Liver (tissue), 9 donors: Measurements from ENCODE around the gene SALL1. TPM values are rescaled to one million over a fixed set of nuclear protein-coding genes. Genes with fewer than 3 reads are reported as not detected.

Experiments
- DNase-seq: peaks from one replicate; pipeline ENCODE4 v3.0.0-alpha.2; 2017; ENCODE audit warnings: low spot score
- H3K27ac ChIP-seq, 2 donors: one replicate each; pipeline ENCODE4 v1.7.0; 2013; ENCODE audit warnings: inconsistent platforms in 2 of 2, low read length in 2 of 2, control low read depth in 1 of 2, low read depth in 1 of 2, mild to moderate bottlenecking in 1 of 2
- H3K27me3 ChIP-seq, 4 donors: one replicate each; pipeline versions ENCODE4 v1.6.1 to v1.7.0; 2013; ENCODE audit warnings: low read length in 3 of 4, inconsistent platforms in 1 of 4, mild to moderate bottlenecking in 1 of 4, moderate library complexity in 1 of 4; ENCODE audit not compliant: control insufficient read depth in 4 of 4, insufficient read depth in 4 of 4
- H3K36me3 ChIP-seq, 4 donors: one replicate each; pipeline versions ENCODE4 v1.6.1 to v1.7.0; 2013; ENCODE audit warnings: low read length in 3 of 4, mild to moderate bottlenecking in 3 of 4, low read depth in 1 of 4, moderate library complexity in 1 of 4; ENCODE audit not compliant: control insufficient read depth in 4 of 4, insufficient read depth in 3 of 4
- H3K4me1 ChIP-seq, 4 donors: one replicate each; pipeline versions ENCODE4 v1.6.1 to v1.7.0; 2013; ENCODE audit warnings: low read length in 3 of 4, mild to moderate bottlenecking in 3 of 4, moderate library complexity in 1 of 4; ENCODE audit not compliant: control insufficient read depth in 4 of 4, insufficient read depth in 4 of 4
- H3K4me3 ChIP-seq, 3 donors: one replicate each; pipeline versions ENCODE4 v1.6.1 to v1.7.0; 2013; ENCODE audit warnings: low read length in 3 of 3, control low read depth in 1 of 3, low read depth in 1 of 3, mild to moderate bottlenecking in 1 of 3
- H3K9ac ChIP-seq, 2 donors: one replicate each; pipeline ENCODE4 v1.7.0; 2013; ENCODE audit warnings: low read length in 2 of 2, mild to moderate bottlenecking in 2 of 2, moderate library complexity in 2 of 2, control low read depth in 1 of 2, low read depth in 1 of 2
- H3K9me3 ChIP-seq, 4 donors: one replicate each; pipeline versions ENCODE4 v1.6.1 to v1.7.0; 2013; ENCODE audit warnings: low read length in 3 of 4; ENCODE audit not compliant: control insufficient read depth in 4 of 4
- ATF3 ChIP-seq: IDR thresholded peaks from 2 replicates; pipeline ENCODE4 v1.6.1; 2016; ENCODE audit warnings: antibody characterized with exemption
- CTCF ChIP-seq: fragments of 150-350 bp; IDR thresholded peaks from 2 replicates; pipeline ENCODE4 v1.5.1; 2017; ENCODE audit warnings: improper control_type of control experiment, low read depth, low read length; ENCODE audit not compliant: missing input control
- EGR1 ChIP-seq, 2 donors: IDR thresholded peaks; 2 replicates each; pipeline ENCODE4 v1.6.1; 2016 to 2018; ENCODE audit warnings: antibody characterized with exemption in 2 of 2, low read depth in 2 of 2
- FOXA1 ChIP-seq: IDR thresholded peaks from 2 replicates; pipeline ENCODE4 v1.6.1; 2016; ENCODE audit warnings: antibody characterized with exemption
- FOXA2 ChIP-seq: IDR thresholded peaks from 2 replicates; pipeline ENCODE4 v1.6.1; 2016; ENCODE audit warnings: antibody characterized with exemption
- HNF4A ChIP-seq, 2 donors: conservative IDR thresholded peaks; 2 replicates each; pipeline ENCODE4 v1.6.1; 2016; ENCODE audit warnings: antibody characterized with exemption in 2 of 2, mild to moderate bottlenecking in 2 of 2
- HNF4G ChIP-seq: IDR thresholded peaks from 2 replicates; pipeline ENCODE4 v1.6.1; 2016; ENCODE audit warnings: antibody characterized with exemption
- JUND ChIP-seq, 2 donors: IDR thresholded peaks; 2 replicates each; pipeline ENCODE4 v1.6.1; 2016; ENCODE audit warnings: antibody characterized with exemption in 2 of 2
- NR2F2 ChIP-seq: IDR thresholded peaks from 2 replicates; pipeline ENCODE4 v1.6.1; 2016; ENCODE audit warnings: antibody characterized with exemption
- RAD21 ChIP-seq, 2 donors: IDR thresholded peaks; 2 replicates each; pipeline ENCODE4 v1.6.1; 2016; ENCODE audit warnings: antibody characterized with exemption in 2 of 2, mild to moderate bottlenecking in 2 of 2
- RXRA ChIP-seq, 2 donors: IDR thresholded peaks; 2 replicates each; pipeline ENCODE4 v1.6.1; 2017 to 2018; ENCODE audit warnings: antibody characterized with exemption in 2 of 2, mild to moderate bottlenecking in 1 of 2
- SP1 ChIP-seq: IDR thresholded peaks from 2 replicates; pipeline ENCODE4 v1.6.1; 2018; ENCODE audit warnings: antibody characterized with exemption, mild to moderate bottlenecking
- TAF1 ChIP-seq: conservative IDR thresholded peaks from 2 replicates; pipeline ENCODE4 v1.6.1; 2016; ENCODE audit warnings: antibody characterized with exemption, mild to moderate bottlenecking
- YY1 ChIP-seq: IDR thresholded peaks from 2 replicates; pipeline ENCODE4 v1.6.1; 2016; ENCODE audit warnings: antibody characterized with exemption, mild to moderate bottlenecking
- ZBTB33 ChIP-seq: IDR thresholded peaks from 2 replicates; pipeline ENCODE4 v1.6.1; 2016; ENCODE audit warnings: antibody characterized with exemption
- WGBS: extraction: QIAGEN DNeasy Blood & Tissue Kit; methylation state at CpG from one replicate; pipeline ENCODE4 v1.1.7; 2013; 5-methylcytosine and 5-hydroxymethylcytosine counted together
- polyA plus RNA-seq, 2 donors: library from polyadenylated mRNA; stranded (reverse) in 1 of 2; unstranded in 1 of 2; fragments of 200-250 nt in 1 of 2; fragments of >200 nt in 1 of 2; fragmentation: Nextera tagmentation in 1 of 2; extraction: Ambion mirVana in 1 of 2; gene quantifications; one replicate each; pipeline versions ENCODE4 v1.2.1 to v1.2.3, GENCODE V29; 2013 to 2015
- total RNA-seq, 2 donors: library from RNA; depleted of rRNA; stranded (reverse); fragments of >200 nt; gene quantifications; one replicate each; pipeline ENCODE4 v1.2.3, GENCODE V29; 2014
- TF ChIP-seq, protein P1 (sequence below): IDR thresholded peaks from 2 replicates; pipeline ENCODE4 v1.6.1; 2016; ENCODE audit warnings: antibody characterized with exemption, mild to moderate bottlenecking
- TF ChIP-seq, protein P2 (sequence below): IDR thresholded peaks from 2 replicates; pipeline ENCODE4 v1.6.1; 2016; ENCODE audit warnings: antibody characterized with exemption
- donor health status: healthy.
- donor health status: healthy.
- donor health status: healthy.
- donor health status: healthy.
- donor health status: healthy.

SALL1 gene
- total and polyA plus RNA-seq, 4 donors: 1.8 to 13.4 (median 11.7) TPM

- no peak for DNase-seq
- WGBS: 24% methylated on average over 2 of the region's 2 CpGs
- H3K9me3 ChIP-seq: no peaks in the 10 kb centered on the region
- no peaks in the 10 kb centered on the region for H3K36me3 ChIP-seq
- H3K9ac ChIP-seq: no peak overlapping the region
- peaks cover 17 to 31% (median 25%) of the 10 kb centered on the region in 4 donors for H3K4me1 ChIP-seq
- peak overlapping the region; percentile 98 to 100 for H3K27ac ChIP-seq
- peak overlapping the region in 2 of 3 donors; percentile 55 to 99 for H3K4me3 ChIP-seq
- no peaks in the 10 kb centered on the region for H3K27me3 ChIP-seq
- TF ChIP-seq YY1 (no peak), EGR1 (IDR thresholded peaks at IDR 0.05; ENCODE audit: low read depth in 2 of 2) (no peak), ATF3 (no peak), JUND (IDR thresholded peaks at IDR 0.05) (no peak), NR2F2 (no peak), TAF1 (no peak), RAD21 (IDR thresholded peaks at IDR 0.05) (peak in 1 of 2 donors; percentile 4), FOXA2 (no peak), SP1 (no peak), HNF4A (conservative IDR thresholded peaks at IDR 0.05) (peak in 1 of 2 donors; percentile 20)
- TF ChIP-seq, protein P1, sequence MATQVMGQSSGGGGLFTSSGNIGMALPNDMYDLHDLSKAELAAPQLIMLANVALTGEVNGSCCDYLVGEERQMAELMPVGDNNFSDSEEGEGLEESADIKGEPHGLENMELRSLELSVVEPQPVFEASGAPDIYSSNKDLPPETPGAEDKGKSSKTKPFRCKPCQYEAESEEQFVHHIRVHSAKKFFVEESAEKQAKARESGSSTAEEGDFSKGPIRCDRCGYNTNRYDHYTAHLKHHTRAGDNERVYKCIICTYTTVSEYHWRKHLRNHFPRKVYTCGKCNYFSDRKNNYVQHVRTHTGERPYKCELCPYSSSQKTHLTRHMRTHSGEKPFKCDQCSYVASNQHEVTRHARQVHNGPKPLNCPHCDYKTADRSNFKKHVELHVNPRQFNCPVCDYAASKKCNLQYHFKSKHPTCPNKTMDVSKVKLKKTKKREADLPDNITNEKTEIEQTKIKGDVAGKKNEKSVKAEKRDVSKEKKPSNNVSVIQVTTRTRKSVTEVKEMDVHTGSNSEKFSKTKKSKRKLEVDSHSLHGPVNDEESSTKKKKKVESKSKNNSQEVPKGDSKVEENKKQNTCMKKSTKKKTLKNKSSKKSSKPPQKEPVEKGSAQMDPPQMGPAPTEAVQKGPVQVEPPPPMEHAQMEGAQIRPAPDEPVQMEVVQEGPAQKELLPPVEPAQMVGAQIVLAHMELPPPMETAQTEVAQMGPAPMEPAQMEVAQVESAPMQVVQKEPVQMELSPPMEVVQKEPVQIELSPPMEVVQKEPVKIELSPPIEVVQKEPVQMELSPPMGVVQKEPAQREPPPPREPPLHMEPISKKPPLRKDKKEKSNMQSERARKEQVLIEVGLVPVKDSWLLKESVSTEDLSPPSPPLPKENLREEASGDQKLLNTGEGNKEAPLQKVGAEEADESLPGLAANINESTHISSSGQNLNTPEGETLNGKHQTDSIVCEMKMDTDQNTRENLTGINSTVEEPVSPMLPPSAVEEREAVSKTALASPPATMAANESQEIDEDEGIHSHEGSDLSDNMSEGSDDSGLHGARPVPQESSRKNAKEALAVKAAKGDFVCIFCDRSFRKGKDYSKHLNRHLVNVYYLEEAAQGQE: no peak
- TF ChIP-seq, protein P2, sequence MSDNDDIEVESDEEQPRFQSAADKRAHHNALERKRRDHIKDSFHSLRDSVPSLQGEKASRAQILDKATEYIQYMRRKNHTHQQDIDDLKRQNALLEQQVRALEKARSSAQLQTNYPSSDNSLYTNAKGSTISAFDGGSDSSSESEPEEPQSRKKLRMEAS: no peak
These were observed 5.7 kb upstream of the SALL1 start for GRCh38 chr16:51156807-51157200.

DNA sequence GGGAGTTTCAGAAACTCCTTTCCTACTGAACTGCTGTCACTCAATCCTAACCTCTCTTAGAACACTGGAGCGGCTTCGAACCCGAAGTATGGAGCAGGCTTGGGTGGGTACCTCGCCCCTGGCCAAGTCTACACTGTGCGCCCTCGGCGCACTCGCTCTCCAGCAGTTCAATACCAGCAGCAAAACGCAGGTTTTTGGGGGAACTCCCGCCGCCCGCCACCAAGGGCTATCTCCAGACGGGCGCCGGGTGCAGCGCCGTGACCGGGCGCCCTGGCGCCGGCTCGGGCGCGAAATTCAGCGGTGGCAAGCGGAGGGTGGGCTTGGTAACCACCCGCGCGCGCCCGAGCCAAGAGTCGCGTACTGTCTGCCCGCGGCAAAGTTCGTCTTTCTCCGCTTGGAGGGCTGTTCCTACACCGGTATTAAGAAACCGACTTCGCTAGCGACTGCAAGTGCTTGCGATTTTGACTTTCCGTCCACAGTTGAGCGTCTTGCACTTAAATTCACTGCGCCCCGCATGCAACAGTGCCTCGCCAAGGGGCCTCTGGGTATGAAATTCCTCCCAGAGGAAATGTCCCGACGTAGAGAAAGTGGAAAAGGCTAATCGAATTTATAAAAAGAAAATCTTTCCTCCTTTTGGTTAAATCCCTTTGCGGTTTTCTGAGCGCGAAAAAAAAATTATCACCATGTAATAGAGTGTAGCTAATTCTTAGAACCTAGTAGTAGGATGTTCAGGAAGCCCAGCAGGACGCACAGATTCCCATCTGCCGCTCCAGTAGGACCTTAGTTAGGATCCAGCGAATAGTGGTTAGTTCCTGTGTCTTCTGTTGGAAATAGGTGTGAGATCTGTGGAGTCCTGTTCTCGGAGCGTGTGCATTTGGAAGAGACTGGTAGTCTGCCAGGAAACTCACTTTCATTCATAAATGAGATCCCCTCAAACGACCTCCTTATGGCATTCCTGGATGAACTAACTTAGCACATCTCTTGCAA, 5.0 kb upstream of the SALL1 start:
- TF ChIP-seq FOXA1: no peak
- TF ChIP-seq RAD21 (IDR thresholded peaks at IDR 0.05): peak in 1 of 2 donors; percentile 2
- H3K36me3 ChIP-seq: no peaks in the 10 kb centered on the region
- H3K4me1 ChIP-seq: peaks cover 19 to 31% (median 25%) of the 10 kb centered on the region in 4 donors
- H3K9ac ChIP-seq: peak overlapping the region; percentile 33 to 82
- 3% methylated on average over 59 of the region's 59 CpGs for WGBS
- no peaks in the 10 kb centered on the region for H3K9me3 ChIP-seq
- H3K4me3 ChIP-seq: peak overlapping the region; percentile 55 to 99 (median 71)
- peak overlapping the region; percentile 98 to 100 for H3K27ac ChIP-seq
- no peaks in the 10 kb centered on the region for H3K27me3 ChIP-seq
- no peak for DNase-seq

DNA sequence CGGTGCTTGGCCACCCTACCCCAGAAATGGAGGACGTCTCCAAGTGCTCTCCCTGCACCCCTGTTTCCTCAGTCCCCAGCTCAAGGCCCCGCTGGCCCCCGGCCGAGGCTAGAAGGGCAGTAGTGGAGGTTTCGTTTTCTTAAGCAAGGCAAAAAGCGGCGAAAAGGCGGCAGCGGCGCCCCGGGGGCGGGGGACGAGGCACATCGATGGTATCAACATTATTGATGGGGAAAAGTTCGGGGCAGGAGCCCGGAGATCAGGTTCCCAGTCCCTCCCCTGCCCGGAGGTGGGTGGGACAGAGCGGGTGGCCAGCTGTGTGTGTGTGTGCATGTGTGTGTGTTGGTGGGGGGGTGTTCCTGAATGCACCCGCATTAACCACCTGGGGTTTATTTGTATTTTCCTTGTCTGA, 4.1 kb upstream of the SALL1 start:
- DNase-seq: no peak
- H3K9me3 ChIP-seq: no peaks in the 10 kb centered on the region
- H3K27ac ChIP-seq: peak overlapping the region; percentile 98 to 100
- peaks cover 0 to 2% (median 0%) of the 10 kb centered on the region in 4 donors for H3K36me3 ChIP-seq
- under 1% methylated on average over 20 of the region's 20 CpGs for WGBS
- H3K27me3 ChIP-seq: no peaks in the 10 kb centered on the region
- H3K4me3 ChIP-seq: peak overlapping the region; percentile 55 to 99 (median 71)
- peak overlapping the region in 1 of 2 donors; percentile 78 for H3K9ac ChIP-seq
- H3K4me1 ChIP-seq: peaks cover 19 to 31% (median 25%) of the 10 kb centered on the region in 4 donors
- TF ChIP-seq SP1: no peak
- peak; percentile 24 to 31 for TF ChIP-seq RAD21 (IDR thresholded peaks at IDR 0.05)
- peak; percentile 4 to 60 for TF ChIP-seq HNF4A (conservative IDR thresholded peaks at IDR 0.05)
- no peak for TF ChIP-seq CTCF
- TF ChIP-seq TAF1: no peak
- peak in 1 of 2 donors; percentile 56 for TF ChIP-seq RXRA (IDR thresholded peaks at IDR 0.05)
- TF ChIP-seq ZBTB33: no peak
- no peak for TF ChIP-seq HNF4G
- TF ChIP-seq YY1: peak; percentile 47
